ENCODE data around the gene STK31. TPM values are rescaled to one million over a fixed set of nuclear protein-coding genes. Genes with fewer than 3 reads are reported as not detected.

STK31 gene
- total RNA-seq, 1 experiment from 2014 or later: 38.9 TPM

DNA sequence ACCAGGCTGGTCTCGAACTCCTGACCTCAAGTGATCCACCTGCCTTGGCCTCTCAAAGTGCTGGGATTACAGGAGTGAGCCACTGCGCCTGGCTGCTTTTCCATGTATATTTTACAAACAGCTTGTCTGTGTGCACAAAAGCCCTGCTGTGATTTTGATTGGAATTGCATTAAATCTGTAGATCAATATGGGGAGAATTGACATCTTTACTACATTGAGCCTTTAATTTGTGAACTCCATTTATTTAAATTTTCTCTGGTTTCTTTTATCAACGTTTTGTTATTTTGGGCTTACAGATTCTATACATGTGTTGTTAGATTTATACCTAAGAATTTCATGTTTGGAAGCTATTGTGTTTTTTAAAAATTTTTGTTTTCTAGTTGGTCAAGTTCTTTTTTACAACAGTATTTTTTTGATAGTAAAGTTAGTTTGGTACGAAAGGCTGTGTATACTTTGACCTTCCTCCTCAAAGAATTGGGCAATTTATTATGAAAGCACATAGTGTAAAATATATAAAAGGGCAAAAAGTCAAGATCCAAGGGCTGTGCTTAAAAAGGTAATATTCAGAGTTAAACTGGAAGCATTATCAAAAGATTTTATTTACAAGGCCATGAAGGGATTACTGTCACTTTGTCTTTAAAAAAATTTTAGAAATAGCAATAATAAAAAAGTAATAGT, 92.8 kb downstream of the STK31 start:
- no TSS peak for BruUV-seq (replicated peaks)
- no peaks in the 10 kb centered on the region for H3K36me3 Mint-ChIP-seq (ENCODE audit: insufficient read depth, unreplicated experiment)
- intact Hi-C loops (cut with micrococcal nuclease; ENCODE audit: unreplicated experiment): no loop called here

GRCh38 chr7:23804707-23805106, 94.7 kb downstream of the STK31 start:
- Histone ChIP-seq H3K9me3 (peaks cover 3% of the 10 kb centered on the region; the same call in 1 of the 2 replicates), H3K36me3 (ENCODE audit: control insufficient read depth, insufficient read depth, low read length) (no peaks in the 10 kb centered on the region), H3K4me3 (ENCODE audit: low read depth, low read length) (no peak overlapping the region), H3K27me3 (replicated peaks; ENCODE audit: control insufficient read depth, insufficient read depth, low read length) (no peaks in the 10 kb centered on the region), H3K4me1 (peaks cover 7% of the 10 kb centered on the region; the same call in 1 of the 2 replicates)
- no TSS peak for BruUV-seq (replicated peaks)
- H3K27ac Mint-ChIP-seq (ENCODE audit: unreplicated experiment): no peak overlapping the region
- H3K36me3 Mint-ChIP-seq (ENCODE audit: insufficient read depth, unreplicated experiment): no peaks in the 10 kb centered on the region
- no peak for TF ChIP-seq CTCF (IDR thresholded peaks at IDR 0.05; ENCODE audit: insufficient read depth in 1 of 2, low read depth in 1 of 2, low read length in 1 of 2, severe bottlenecking in 1 of 2, unreplicated experiment in 1 of 2)
- no peaks in the 10 kb centered on the region for H3K27me3 Mint-ChIP-seq (ENCODE audit: insufficient read depth, unreplicated experiment)
- DNase-seq: no peak
- H3K9me3 Mint-ChIP-seq (ENCODE audit: unreplicated experiment): peaks cover 7% of the 10 kb centered on the region
- H3K4me3 Mint-ChIP-seq (ENCODE audit: unreplicated experiment): no peak overlapping the region
- ChIA-PET POLR2A (no interaction called here), CTCF (no interaction called here)
- intact Hi-C loops (cut with micrococcal nuclease; ENCODE audit: unreplicated experiment): no loop called here
- peaks cover 6% of the 10 kb centered on the region for H3K4me1 Mint-ChIP-seq (ENCODE audit: low read depth, unreplicated experiment)

More for the DNA sequence above, 92.8 kb downstream of the STK31 start:
- Mint-ChIP-seq H3K4me1 (ENCODE audit: low read depth, unreplicated experiment) (peaks cover 6% of the 10 kb centered on the region), H3K9me3 (ENCODE audit: unreplicated experiment) (peaks cover 2% of the 10 kb centered on the region), H3K27ac (ENCODE audit: unreplicated experiment) (no peak overlapping the region), H3K27me3 (ENCODE audit: insufficient read depth, unreplicated experiment) (no peaks in the 10 kb centered on the region), H3K4me3 (ENCODE audit: unreplicated experiment) (no peak overlapping the region)
- H3K9me3 ChIP-seq: no peaks in the 10 kb centered on the region
- no peaks in the 10 kb centered on the region for H3K27me3 ChIP-seq (replicated peaks; ENCODE audit: control insufficient read depth, insufficient read depth, low read length)
- no peak for DNase-seq
- CTCF ChIA-PET: interaction anchor here (0.5 kb wide), 1 partner anchor 235 kb away, joined by 3 read pairs; no protein-coding TSS in a partner anchor
- POLR2A ChIA-PET: no interaction called here
- peaks cover 7% of the 10 kb centered on the region; the same call in 1 of the 2 replicates for H3K4me1 ChIP-seq
- H3K36me3 ChIP-seq (ENCODE audit: control insufficient read depth, insufficient read depth, low read length): no peaks in the 10 kb centered on the region
- no peak for TF ChIP-seq CTCF (IDR thresholded peaks at IDR 0.05; ENCODE audit: insufficient read depth in 1 of 2, low read depth in 1 of 2, low read length in 1 of 2, severe bottlenecking in 1 of 2, unreplicated experiment in 1 of 2)
- no peak overlapping the region for H3K4me3 ChIP-seq (ENCODE audit: low read depth, low read length)

DNA sequence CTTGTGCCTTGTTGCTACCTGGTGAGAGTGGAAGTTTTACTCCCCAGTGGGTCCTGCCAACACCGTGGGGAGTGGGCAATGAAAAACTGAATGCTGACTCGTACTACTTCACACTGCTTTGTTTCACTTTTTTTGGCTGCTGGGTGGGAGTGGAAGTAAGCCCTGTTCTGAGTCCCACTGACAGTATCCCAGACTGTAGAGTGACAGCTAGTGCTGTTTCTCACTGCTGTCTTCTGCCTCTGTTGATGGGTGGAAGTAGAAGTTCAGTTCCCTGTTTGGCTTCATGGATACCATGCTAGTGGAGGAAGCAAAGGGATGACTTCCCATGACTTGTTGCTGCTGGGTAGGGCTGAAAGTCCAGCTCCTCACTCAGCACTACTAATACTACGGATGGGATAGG, 98.4 kb downstream of the STK31 start:
- Mint-ChIP-seq H3K9me3 (ENCODE audit: unreplicated experiment) (peaks cover 17% of the 10 kb centered on the region), H3K27me3 (ENCODE audit: insufficient read depth, unreplicated experiment) (no peaks in the 10 kb centered on the region), H3K4me3 (ENCODE audit: unreplicated experiment) (no peak overlapping the region), H3K4me1 (ENCODE audit: low read depth, unreplicated experiment) (no peaks in the 10 kb centered on the region), H3K36me3 (ENCODE audit: insufficient read depth, unreplicated experiment) (no peaks in the 10 kb centered on the region), H3K27ac (ENCODE audit: unreplicated experiment) (no peak overlapping the region)
- peaks cover 15% of the 10 kb centered on the region; the same call in 1 of the 2 replicates for H3K9me3 ChIP-seq
- no peak for DNase-seq
- ChIA-PET CTCF (interaction anchor here (0.6 kb wide), 1 partner anchor 21 kb away, joined by 3 read pairs; no protein-coding TSS in a partner anchor), POLR2A (no interaction called here)
- no peaks in the 10 kb centered on the region for H3K4me1 ChIP-seq
- H3K36me3 ChIP-seq (ENCODE audit: control insufficient read depth, insufficient read depth, low read length): no peaks in the 10 kb centered on the region
- no peaks in the 10 kb centered on the region for H3K27me3 ChIP-seq (replicated peaks; ENCODE audit: control insufficient read depth, insufficient read depth, low read length)
- BruUV-seq (replicated peaks): no TSS peak
- intact Hi-C loops (cut with micrococcal nuclease; ENCODE audit: unreplicated experiment): no loop called here
- H3K4me3 ChIP-seq (ENCODE audit: low read depth, low read length): no peak overlapping the region
- TF ChIP-seq CTCF (IDR thresholded peaks at IDR 0.05; ENCODE audit: insufficient read depth in 1 of 2, low read depth in 1 of 2, low read length in 1 of 2, severe bottlenecking in 1 of 2, unreplicated experiment in 1 of 2): no peak
